ENCODE data around the gene RASGRF1. TPM values are rescaled to one million over a fixed set of nuclear protein-coding genes. Genes with fewer than 3 reads are reported as not detected.
"Not testable (repeated sequence)": the region's sequence is repeated elsewhere in the genome, so short reads cannot be mapped to it uniquely, and the experiment has no call there.

The RASGRF1 gene
- total RNA-seq, 1 donor from 2014 or later = not detected

GRCh38 chr15:79025201-79025600 is 65.4 kb downstream of the RASGRF1 start:
- Histone ChIP-seq H3K4me1 (no peaks in the 10 kb centered on the region), H3K36me3 (no peaks in the 10 kb centered on the region), H3K4me3 (no peak overlapping the region), H3K9me3 (no peaks in the 10 kb centered on the region), H3K27ac (no peak overlapping the region), H3K27me3 (no peaks in the 10 kb centered on the region)
- no peak for TF ChIP-seq POLR2AphosphoS5 (IDR thresholded peaks at IDR 0.05; ENCODE audit: insufficient read depth in 1 of 2, low read depth in 1 of 2)
- no peak for TF ChIP-seq CTCF (IDR thresholded peaks at IDR 0.05)
- TF ChIP-seq POLR2A (IDR thresholded peaks at IDR 0.05) = no peak
- no peak for DNase-seq (ENCODE audit: extremely low spot score in 2 of 2)
- intact Hi-C loops (cut with DNase I) = loop anchor here (5.0 kb wide), 1 partner anchor 157 kb away; no protein-coding TSS in a partner anchor

- H3K4me1 ChIP-seq; H3K4me3 ChIP-seq; H3K9me3 ChIP-seq; intact Hi-C loops (cut with DNase I); DNase-seq (ENCODE audit: extremely low spot score in 2 of 2); H3K27ac ChIP-seq; H3K36me3 ChIP-seq; H3K27me3 ChIP-seq: not testable (repeated sequence)
Observed at GRCh38 chr15:79024493-79024892, 66.1 kb downstream of the RASGRF1 start.

GRCh38 chr15:79023918-79024317 is 66.7 kb downstream of the RASGRF1 start:
- Histone ChIP-seq H3K27me3 (no peaks in the 10 kb centered on the region), H3K4me3 (no peak overlapping the region), H3K27ac (no peak overlapping the region), H3K4me1 (no peaks in the 10 kb centered on the region), H3K9me3 (no peaks in the 10 kb centered on the region), H3K36me3 (no peaks in the 10 kb centered on the region)
- intact Hi-C loops (cut with DNase I) = no loop called here
- DNase-seq (ENCODE audit: extremely low spot score in 2 of 2) = no peak
- TF ChIP-seq CTCF (IDR thresholded peaks at IDR 0.05) = no peak
- no peak for TF ChIP-seq POLR2AphosphoS5 (IDR thresholded peaks at IDR 0.05; ENCODE audit: insufficient read depth in 1 of 2, low read depth in 1 of 2)
- TF ChIP-seq POLR2A (IDR thresholded peaks at IDR 0.05) = no peak

GRCh38 chr15:79023546-79023890 is 67.1 kb downstream of the RASGRF1 start:
- DNase-seq (ENCODE audit: extremely low spot score in 2 of 2) = no peak
- Histone ChIP-seq H3K27me3 (no peaks in the 10 kb centered on the region), H3K9me3 (no peaks in the 10 kb centered on the region), H3K36me3 (no peaks in the 10 kb centered on the region), H3K4me1 (no peaks in the 10 kb centered on the region), H3K27ac (no peak overlapping the region), H3K4me3 (no peak overlapping the region)
- intact Hi-C loops (cut with DNase I) = no loop called here
- TF ChIP-seq POLR2A (IDR thresholded peaks at IDR 0.05) = no peak

GRCh38 chr15:79018960-79019359 is 71.6 kb downstream of the RASGRF1 start:
- intact Hi-C loops (cut with DNase I) = no loop called here
- no peak overlapping the region for H3K27ac ChIP-seq
- no peak for TF ChIP-seq POLR2AphosphoS5 (IDR thresholded peaks at IDR 0.05; ENCODE audit: insufficient read depth in 1 of 2, low read depth in 1 of 2)
- TF ChIP-seq POLR2A (IDR thresholded peaks at IDR 0.05) = no peak
- TF ChIP-seq CTCF (IDR thresholded peaks at IDR 0.05) = no peak

GRCh38 chr15:79017953-79018352 is 72.6 kb downstream of the RASGRF1 start:
- no peak overlapping the region for H3K4me3 ChIP-seq
- intact Hi-C loops (cut with DNase I) = no loop called here

More at GRCh38 chr15:79018960-79019359, 71.6 kb downstream of the RASGRF1 start:
- no peaks in the 10 kb centered on the region for H3K27me3 ChIP-seq
- no peaks in the 10 kb centered on the region for H3K36me3 ChIP-seq
- H3K4me1 ChIP-seq = no peaks in the 10 kb centered on the region
- no peak overlapping the region for H3K4me3 ChIP-seq
- H3K9me3 ChIP-seq = no peaks in the 10 kb centered on the region
- no peak for DNase-seq (ENCODE audit: extremely low spot score in 2 of 2)

More at GRCh38 chr15:79017953-79018352, 72.6 kb downstream of the RASGRF1 start:
- DNase-seq (ENCODE audit: extremely low spot score in 2 of 2) = no peak
- Histone ChIP-seq H3K36me3 (no peaks in the 10 kb centered on the region), H3K9me3 (no peaks in the 10 kb centered on the region), H3K4me1 (no peaks in the 10 kb centered on the region), H3K27me3 (no peaks in the 10 kb centered on the region), H3K27ac (no peak overlapping the region)
- no peak for TF ChIP-seq POLR2AphosphoS5 (IDR thresholded peaks at IDR 0.05; ENCODE audit: insufficient read depth in 1 of 2, low read depth in 1 of 2)
- no peak for TF ChIP-seq CTCF (IDR thresholded peaks at IDR 0.05)
- no peak for TF ChIP-seq POLR2A (IDR thresholded peaks at IDR 0.05)
